SW 1271 (cell line): ENCODE measurements around the gene HYAL2.

Experiments used
- DNase-seq, 2 experiments: peaks; one replicate each; lab custom pipeline; 2025; lab: John Stamatoyannopoulos, UW

Gene HYAL2

GRCh38 chr3:50350527-50351322 is 28.2 kb upstream of the HYAL2 start, which contains the start of the genes CYB561D2 and NPRL2:
TSS of gene CYB561D2 (plus strand) at chr3:50350862. CDS start at chr3:50351434, 572 bp downstream.
TSS of gene NPRL2 (minus strand) at chr3:50350775. CDS start at chr3:50350652, 123 bp downstream.
- peak; percentile 71 to 87 for DNase-seq

- no peak for DNase-seq
These were observed 27.6 kb upstream of the HYAL2 start for GRCh38 chr3:50350213-50350526.

- DNase-seq: peak in 1 of 2 experiments; percentile 48
These were observed 24.8 kb upstream of the HYAL2 start for GRCh38 chr3:50347187-50347813.

- peak in 1 of 2 experiments; percentile 36 for DNase-seq
These were observed 23.2 kb upstream of the HYAL2 start, which contains the start of gene ZMYND10 for GRCh38 chr3:50345586-50346234. TSS of gene ZMYND10 (minus strand) at chr3:50345732. CDS start at chr3:50345579, 153 bp downstream.

GRCh38 chr3:50345008-50345407 is 22.5 kb upstream of the HYAL2 start:
- DNase-seq: no peak

GRCh38 chr3:50342813-50343633 is 20.5 kb upstream of the HYAL2 start:
- DNase-seq: no peak

GRCh38 chr3:50341996-50342650 is 19.6 kb upstream of the HYAL2 start:
- no peak for DNase-seq

GRCh38 chr3:50341537-50341936 is 19.0 kb upstream of the HYAL2 start:
- no peak for DNase-seq

GRCh38 chr3:50340448-50341329 is 18.1 kb upstream of the HYAL2 start, which contains the start of gene RASSF1:
TSS of gene RASSF1 (minus strand) at chr3:50340836. CDS start at chr3:50340805, 31 bp downstream.
- no peak for DNase-seq

- no peak for DNase-seq
These were observed 17.6 kb upstream of the HYAL2 start for GRCh38 chr3:50340147-50340447.

- no peak for DNase-seq
These were observed 17.1 kb upstream of the HYAL2 start for GRCh38 chr3:50339485-50340146.

- no peak for DNase-seq
These were observed 16.4 kb upstream of the HYAL2 start for GRCh38 chr3:50338965-50339364.

GRCh38 chr3:50337175-50337861 is 14.8 kb upstream of the HYAL2 start:
- peak; percentile 90 to 91 for DNase-seq

GRCh38 chr3:50336452-50337174 is 14.1 kb upstream of the HYAL2 start:
- DNase-seq: no peak

- no peak for DNase-seq
These were observed 12.0 kb upstream of the HYAL2 start for GRCh38 chr3:50334339-50335075.

GRCh38 chr3:50333744-50334328 is 11.3 kb upstream of the HYAL2 start:
- DNase-seq: no peak

GRCh38 chr3:50331364-50331907 is 8.9 kb upstream of the HYAL2 start:
- DNase-seq: no peak
